ENCODE results near the gene EXOC3L4. TPM values are rescaled to one million over a fixed set of nuclear protein-coding genes. Genes with fewer than 3 reads are reported as not detected.

EXOC3L4 gene
- total RNA-seq, 1 donor from 2014 or later: not detected

- Histone ChIP-seq H4K20me1 (ENCODE audit: insufficient read depth, low read length) (no peaks in the 10 kb centered on the region), H3K4me3 (ENCODE audit: insufficient read depth, low read depth, low read length) (no peak overlapping the region), H3K79me2 (ENCODE audit: insufficient read depth, low read length) (no peaks in the 10 kb centered on the region), H3K4me1 (ENCODE audit: insufficient read depth, low read length) (no peaks in the 10 kb centered on the region), H3K4me2 (ENCODE audit: low read length) (no peak overlapping the region), H3K27me3 (ENCODE audit: insufficient read depth, low read length) (no peaks in the 10 kb centered on the region), H3K27ac (ENCODE audit: low read depth, low read length) (no peak overlapping the region), H2AFZ (ENCODE audit: low read depth, low read length) (no peak overlapping the region), H3K9me3 (ENCODE audit: insufficient read depth, low read depth, low read length) (no peaks in the 10 kb centered on the region), H3K36me3 (ENCODE audit: insufficient read depth, low read length) (no peaks in the 10 kb centered on the region), H3K9ac (ENCODE audit: low read length) (no peak overlapping the region)
- DNase-seq (ENCODE audit: low read depth) (no peak), FAIRE-seq (no peak)
- H3K4me1 Mint-ChIP-seq (ENCODE audit: low read depth, unreplicated experiment): peaks cover 2% of the 10 kb centered on the region
- H3K27me3 Mint-ChIP-seq (ENCODE audit: low read depth, unreplicated experiment): no peaks in the 10 kb centered on the region
- H3K27ac Mint-ChIP-seq (ENCODE audit: unreplicated experiment): no peak overlapping the region
- no peak overlapping the region for H3K4me3 Mint-ChIP-seq (ENCODE audit: unreplicated experiment)
- TF ChIP-seq EZH2 (IDR thresholded peaks at IDR 0.05; ENCODE audit: insufficient read depth, low read length) (no peak), CTCF (IDR thresholded peaks at IDR 0.05; ENCODE audit: insufficient read depth, low read depth, low read length) (no peak)
- no peaks in the 10 kb centered on the region for H3K36me3 Mint-ChIP-seq (ENCODE audit: low read depth, unreplicated experiment)
- no peaks in the 10 kb centered on the region for H3K9me3 Mint-ChIP-seq (ENCODE audit: unreplicated experiment)
These were observed 29.5 kb upstream of the EXOC3L4 start for GRCh38 chr14:103064978-103065377.

- H3K36me3 Mint-ChIP-seq (ENCODE audit: low read depth, unreplicated experiment): no peaks in the 10 kb centered on the region
- peaks cover 2% of the 10 kb centered on the region for H3K4me1 Mint-ChIP-seq (ENCODE audit: low read depth, unreplicated experiment)
- H3K27ac Mint-ChIP-seq (ENCODE audit: unreplicated experiment): no peak overlapping the region
- Histone ChIP-seq H3K79me2 (ENCODE audit: insufficient read depth, low read length) (no peaks in the 10 kb centered on the region), H3K4me3 (ENCODE audit: insufficient read depth, low read depth, low read length) (no peak overlapping the region), H4K20me1 (ENCODE audit: insufficient read depth, low read length) (no peaks in the 10 kb centered on the region), H3K4me1 (ENCODE audit: insufficient read depth, low read length) (no peaks in the 10 kb centered on the region), H3K27ac (ENCODE audit: low read depth, low read length) (no peak overlapping the region), H3K27me3 (ENCODE audit: insufficient read depth, low read length) (no peaks in the 10 kb centered on the region), H3K4me2 (ENCODE audit: low read length) (no peak overlapping the region), H3K9ac (ENCODE audit: low read length) (no peak overlapping the region), H3K36me3 (ENCODE audit: insufficient read depth, low read length) (no peaks in the 10 kb centered on the region), H3K9me3 (ENCODE audit: insufficient read depth, low read depth, low read length) (no peaks in the 10 kb centered on the region), H2AFZ (ENCODE audit: low read depth, low read length) (no peak overlapping the region)
- no peak overlapping the region for H3K4me3 Mint-ChIP-seq (ENCODE audit: unreplicated experiment)
- FAIRE-seq: no peak
- no peaks in the 10 kb centered on the region for H3K27me3 Mint-ChIP-seq (ENCODE audit: low read depth, unreplicated experiment)
- no peaks in the 10 kb centered on the region for H3K9me3 Mint-ChIP-seq (ENCODE audit: unreplicated experiment)
- no peak for TF ChIP-seq CTCF (IDR thresholded peaks at IDR 0.05; ENCODE audit: insufficient read depth, low read depth, low read length)
- TF ChIP-seq EZH2 (IDR thresholded peaks at IDR 0.05; ENCODE audit: insufficient read depth, low read length): no peak
- DNase-seq (ENCODE audit: low read depth): no peak
These were observed 28.7 kb upstream of the EXOC3L4 start for GRCh38 chr14:103065861-103066260.

- TF ChIP-seq EZH2 (IDR thresholded peaks at IDR 0.05; ENCODE audit: insufficient read depth, low read length) (no peak), CTCF (IDR thresholded peaks at IDR 0.05; ENCODE audit: insufficient read depth, low read depth, low read length) (no peak)
- DNase-seq (ENCODE audit: low read depth) (no peak), FAIRE-seq (no peak)
- Mint-ChIP-seq H3K27ac (ENCODE audit: unreplicated experiment) (no peak overlapping the region), H3K4me3 (ENCODE audit: unreplicated experiment) (no peak overlapping the region), H3K9me3 (ENCODE audit: unreplicated experiment) (no peaks in the 10 kb centered on the region), H3K4me1 (ENCODE audit: low read depth, unreplicated experiment) (peaks cover 2% of the 10 kb centered on the region), H3K36me3 (ENCODE audit: low read depth, unreplicated experiment) (no peaks in the 10 kb centered on the region), H3K27me3 (ENCODE audit: low read depth, unreplicated experiment) (peaks cover 2% of the 10 kb centered on the region)
- no peaks in the 10 kb centered on the region for H3K36me3 ChIP-seq (ENCODE audit: insufficient read depth, low read length)
- no peaks in the 10 kb centered on the region for H3K9me3 ChIP-seq (ENCODE audit: insufficient read depth, low read depth, low read length)
- no peak overlapping the region for H2AFZ ChIP-seq (ENCODE audit: low read depth, low read length)
- H3K4me2 ChIP-seq (ENCODE audit: low read length): no peak overlapping the region
- H3K4me1 ChIP-seq (ENCODE audit: insufficient read depth, low read length): no peaks in the 10 kb centered on the region
- H3K27ac ChIP-seq (ENCODE audit: low read depth, low read length): no peak overlapping the region
- H3K4me3 ChIP-seq (ENCODE audit: insufficient read depth, low read depth, low read length): no peak overlapping the region
- H3K79me2 ChIP-seq (ENCODE audit: insufficient read depth, low read length): no peaks in the 10 kb centered on the region
- H3K9ac ChIP-seq (ENCODE audit: low read length): no peak overlapping the region
- no peaks in the 10 kb centered on the region for H3K27me3 ChIP-seq (ENCODE audit: insufficient read depth, low read length)
- no peaks in the 10 kb centered on the region for H4K20me1 ChIP-seq (ENCODE audit: insufficient read depth, low read length)
These were observed 28.1 kb upstream of the EXOC3L4 start for GRCh38 chr14:103066399-103066798.

Data from astrocyte (in vitro differentiated cells and primary cell).